Kasumi-1 (cell line): ENCODE data around the gene PDSS2.
A peak's percentile ranks its signal among the peaks of the same experiment; 100 is the strongest.
"Not testable (repeated sequence)": the region's sequence is repeated elsewhere in the genome, so short reads cannot be mapped to it uniquely, and the experiment has no call there.

Experiments used
- DNase-seq, 2 experiments: peaks; one replicate each; lab custom pipeline; 2025; lab: John Stamatoyannopoulos, UW

The PDSS2 gene

GRCh38 chr6:107459283-107460082 is at the start of gene PDSS2:
TSS of gene PDSS2 (minus strand) at chr6:107459564. CDS start at chr6:107459285, 279 bp downstream.
- peak; percentile 97 for DNase-seq

DNA sequence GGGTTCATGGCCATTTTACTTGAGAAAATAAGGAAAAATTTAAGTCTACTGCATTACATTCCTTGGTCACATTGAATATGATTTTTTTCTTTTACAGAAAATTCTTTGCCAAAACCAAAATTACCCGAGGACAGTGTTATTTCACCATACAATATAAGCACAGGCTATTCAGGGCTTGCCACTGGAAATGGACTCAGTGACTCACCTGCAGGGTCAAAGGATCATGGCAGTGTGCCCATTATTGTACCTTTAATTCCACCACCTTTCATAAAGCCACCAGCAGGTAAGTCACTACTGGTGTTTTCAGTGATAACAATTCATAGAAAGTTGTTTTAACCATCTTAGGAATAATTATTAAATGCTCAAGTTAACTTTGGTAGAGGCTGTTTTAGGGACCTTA is 46.8 kb upstream of the PDSS2 start:
- no peak for DNase-seq

- no peak for DNase-seq
Observed at GRCh38 chr6:107504270-107505026, 45.1 kb upstream of the PDSS2 start.

- no peak for DNase-seq
Observed at GRCh38 chr6:107496892-107497684, 37.7 kb upstream of the PDSS2 start.

DNA sequence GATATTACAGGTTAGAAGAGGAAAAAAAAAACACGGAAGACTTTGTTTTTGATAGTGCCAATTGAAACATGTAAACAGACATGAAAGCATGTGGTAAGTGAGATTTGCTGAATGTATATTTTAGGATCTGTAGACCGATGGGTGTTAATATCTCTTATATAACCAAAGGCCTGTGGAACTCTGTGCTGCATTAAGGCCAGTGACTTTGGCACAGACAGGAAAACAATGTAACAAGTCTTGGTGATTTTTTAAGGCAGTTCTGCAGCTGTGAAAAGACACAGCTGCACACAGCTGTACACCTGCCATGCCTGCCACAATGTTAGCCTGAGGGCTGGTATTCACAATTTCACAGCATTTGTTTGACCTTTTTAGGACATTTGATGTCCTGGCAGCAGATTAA is 36.6 kb upstream of the PDSS2 start:
- DNase-seq: no peak

DNA sequence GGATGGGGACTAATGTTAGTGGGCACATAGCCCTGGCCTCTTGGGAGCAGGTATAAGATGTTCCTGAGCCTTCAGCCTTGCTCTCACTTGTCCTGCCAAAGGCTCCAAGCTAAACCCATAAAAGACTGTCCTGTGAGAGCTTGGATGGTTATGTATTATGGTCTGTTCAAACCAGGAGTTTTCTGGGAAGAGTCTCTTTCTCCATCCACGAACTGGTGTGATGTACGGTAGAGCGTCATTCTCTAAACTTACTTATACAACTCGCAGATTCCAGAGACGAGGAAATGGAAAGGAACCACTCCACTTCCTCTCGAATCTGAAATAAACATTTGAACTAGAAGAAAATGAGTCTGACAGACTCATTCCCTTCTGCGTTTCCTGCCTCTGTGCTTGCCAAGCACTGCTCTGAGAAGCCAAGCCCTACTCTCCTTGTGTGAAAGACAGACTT is 35.9 kb upstream of the PDSS2 start:
- DNase-seq: no peak

DNA sequence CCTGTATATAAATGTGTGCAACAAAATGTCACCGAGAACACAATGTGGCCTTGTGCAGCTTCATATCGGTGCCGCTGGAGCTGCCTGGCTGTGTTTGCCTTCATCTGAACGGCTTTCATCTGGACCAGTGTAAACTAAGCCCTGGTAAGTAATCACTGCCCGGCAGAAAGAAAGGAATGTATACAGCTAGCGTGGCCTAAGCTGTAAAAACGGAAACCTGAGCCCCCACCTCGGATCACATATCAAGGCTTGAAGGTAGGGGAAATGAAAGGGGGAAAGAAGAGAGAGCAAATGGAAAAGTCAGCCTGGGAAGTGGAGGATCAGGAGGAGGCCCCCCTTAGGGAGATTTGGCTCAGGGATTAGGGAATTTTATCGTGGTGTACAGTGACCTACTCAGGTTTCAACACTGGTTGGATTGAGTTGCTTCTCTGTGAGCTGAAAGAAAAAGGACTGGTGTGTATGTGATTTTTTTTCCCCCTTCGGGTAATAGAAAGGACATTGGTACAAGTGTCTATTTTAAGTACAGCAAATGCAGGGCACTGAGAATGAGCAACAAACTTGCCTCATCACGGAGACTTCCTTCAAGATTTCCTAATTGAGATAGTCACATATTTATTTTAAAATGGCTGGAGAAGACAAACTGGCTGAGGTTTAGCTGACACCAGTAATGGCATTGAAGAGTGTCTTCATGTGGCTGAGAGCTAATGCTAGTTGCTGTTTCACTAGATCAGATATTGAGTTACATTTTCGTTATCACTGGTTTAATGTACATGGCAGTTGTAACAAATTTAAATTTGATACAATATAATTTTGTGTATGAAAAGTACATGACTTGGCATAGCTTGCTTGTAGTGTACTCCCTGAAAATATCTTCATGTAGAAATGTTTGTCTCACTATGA is 34.0 kb upstream of the PDSS2 start:
- DNase-seq: no peak

DNA sequence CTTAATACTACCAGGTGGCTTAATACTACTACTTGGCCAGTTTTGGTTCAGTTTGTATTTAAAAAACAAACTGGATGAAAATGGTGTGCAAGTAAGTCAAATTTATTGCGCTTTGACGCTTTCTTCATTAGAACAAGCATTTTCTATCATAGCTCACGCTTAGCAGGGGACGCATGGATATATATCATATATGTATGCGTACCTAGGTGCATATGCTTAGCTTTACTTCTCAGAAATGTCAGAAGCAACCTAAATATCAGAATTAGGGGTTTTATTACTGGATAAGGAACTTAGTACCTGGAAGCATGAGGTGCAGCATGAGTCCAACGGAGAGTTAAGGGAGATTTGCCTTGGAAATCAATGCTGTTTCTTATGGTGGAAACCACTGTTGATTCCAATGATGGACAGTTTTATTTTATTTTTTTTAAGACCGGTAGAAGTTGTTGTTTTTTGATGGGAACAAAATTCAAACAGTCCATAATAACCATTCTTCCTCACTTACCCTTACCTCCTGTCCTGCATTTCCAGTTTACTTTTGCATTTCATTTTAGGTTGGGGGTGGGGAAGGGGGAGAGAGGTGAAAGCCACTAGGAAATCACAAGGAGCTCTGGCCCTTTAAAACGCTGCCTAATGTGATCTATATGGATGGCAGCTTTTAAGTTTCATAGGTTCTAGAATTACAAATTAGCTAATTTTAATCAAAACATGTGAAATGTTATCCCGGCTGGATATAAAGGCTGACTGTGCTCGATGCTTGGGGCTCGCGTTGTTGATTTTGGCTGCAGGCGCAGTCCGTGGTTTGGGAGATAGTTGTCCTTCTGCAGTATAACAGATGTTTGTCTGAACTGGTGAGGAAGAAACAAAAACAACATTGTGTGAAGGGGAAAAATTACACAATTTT is 32.6 kb upstream of the PDSS2 start:
- DNase-seq: no peak

DNA sequence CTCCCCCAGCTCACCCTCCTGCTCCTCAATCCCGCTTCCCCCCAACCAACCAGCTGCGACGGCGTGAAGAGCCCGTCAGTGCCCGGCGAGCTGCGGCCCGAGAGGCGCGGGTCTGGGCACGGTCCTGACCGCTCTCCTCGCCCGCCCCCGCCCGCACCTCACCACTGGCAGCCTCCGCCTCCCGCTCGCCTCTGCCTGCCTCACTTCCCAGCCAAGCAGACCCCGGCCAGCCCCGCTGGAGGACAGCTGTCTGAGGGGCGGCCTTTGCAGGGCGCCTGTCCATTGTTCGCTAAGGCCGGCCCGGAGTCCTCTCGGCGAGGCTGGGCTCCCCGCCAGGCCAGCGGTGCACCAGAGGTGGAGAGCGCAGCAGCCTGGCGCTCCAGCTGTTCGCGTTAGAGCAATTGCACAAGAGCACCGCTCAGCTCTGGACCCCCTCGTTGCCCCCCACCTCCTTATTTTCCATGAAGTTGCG is 31.8 kb upstream of the PDSS2 start:
- no peak for DNase-seq

DNA sequence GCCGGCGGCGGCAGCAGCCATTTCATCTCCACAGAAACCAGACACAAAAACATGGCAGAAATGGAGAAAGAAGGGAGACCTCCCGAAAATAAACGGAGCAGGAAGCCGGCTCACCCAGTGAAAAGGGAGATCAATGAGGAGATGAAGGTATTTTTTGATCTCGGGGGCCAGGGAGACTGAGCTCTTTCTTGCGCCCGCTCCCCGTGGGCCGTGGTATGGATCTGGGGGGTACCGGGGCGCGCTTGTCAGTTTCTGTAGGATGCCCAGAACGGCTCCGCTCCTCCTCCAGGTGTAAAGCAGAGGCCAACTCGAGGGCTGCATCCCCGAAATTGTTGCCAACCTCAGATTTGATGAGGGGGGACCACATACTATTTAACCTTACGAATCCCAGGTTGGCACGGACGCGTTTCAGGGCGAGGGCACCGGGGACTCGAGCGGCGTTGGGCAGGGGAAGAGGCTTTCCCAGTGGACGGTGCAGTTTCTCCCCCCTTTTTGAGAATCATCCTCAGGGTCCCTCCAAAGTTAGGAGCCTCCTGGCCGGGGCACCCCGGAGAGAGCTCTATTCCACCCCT is 31.3 kb upstream of the PDSS2 start:
- no peak for DNase-seq

DNA sequence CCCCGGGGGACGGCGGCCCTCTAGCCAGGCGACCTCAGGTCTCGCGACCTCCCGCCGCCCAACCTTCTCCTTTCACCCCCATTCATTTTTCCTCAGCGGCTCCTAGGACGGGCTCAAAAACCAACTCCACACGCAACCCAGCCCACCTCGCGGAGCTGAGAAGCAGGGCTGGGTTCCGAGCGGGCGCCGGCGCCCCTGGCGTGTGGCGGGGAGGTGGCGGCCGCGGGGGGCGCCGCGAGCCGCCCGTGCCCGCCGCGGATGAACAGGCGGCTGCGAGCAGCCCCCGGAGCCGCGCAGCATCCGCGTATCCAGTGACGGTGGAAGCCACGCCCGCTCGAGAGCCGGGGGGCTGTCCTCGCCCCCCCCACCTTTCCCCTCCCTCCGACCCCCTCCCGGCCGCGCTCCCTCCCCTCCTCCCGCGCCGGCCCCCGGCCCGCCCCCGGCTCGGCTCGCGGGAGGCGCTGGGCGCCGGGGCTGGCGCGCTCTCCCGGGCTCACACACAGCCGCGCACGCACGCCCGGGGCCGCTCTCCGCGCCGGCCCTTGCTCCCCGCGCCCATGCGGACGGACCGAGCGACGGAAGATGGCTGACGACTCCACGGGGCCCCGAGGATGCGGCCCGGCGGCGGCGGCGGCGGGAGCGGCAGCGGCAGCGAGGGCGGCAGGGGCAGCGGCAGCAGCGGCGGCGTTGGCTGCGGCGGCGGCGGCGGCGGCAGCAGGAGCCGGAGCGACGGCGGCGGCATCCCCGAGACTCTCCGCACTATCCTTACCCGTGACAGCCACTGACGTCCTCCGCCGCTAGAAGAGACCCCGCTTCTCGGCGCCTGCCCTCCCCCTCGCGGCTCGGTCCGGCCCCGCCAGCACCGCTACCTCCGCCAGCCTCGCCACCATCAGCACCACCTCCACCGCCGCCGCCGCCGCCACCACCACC is 30.5 kb upstream of the PDSS2 start, which contains the start of gene SOBP:
TSS of gene SOBP (plus strand) at position 482 of the 930 bp plus-strand sequence. CDS start 500 bp downstream, outside the sequence.
- peak in 1 of 2 experiments; percentile 20 for DNase-seq

- DNase-seq: no peak
Observed at GRCh38 chr6:107488875-107489635, 29.7 kb upstream of the PDSS2 start.

GRCh38 chr6:107488174-107488874 is 29.0 kb upstream of the PDSS2 start:
- DNase-seq: no peak

- no peak for DNase-seq
Observed at GRCh38 chr6:107485157-107485556, 25.8 kb upstream of the PDSS2 start.

DNA sequence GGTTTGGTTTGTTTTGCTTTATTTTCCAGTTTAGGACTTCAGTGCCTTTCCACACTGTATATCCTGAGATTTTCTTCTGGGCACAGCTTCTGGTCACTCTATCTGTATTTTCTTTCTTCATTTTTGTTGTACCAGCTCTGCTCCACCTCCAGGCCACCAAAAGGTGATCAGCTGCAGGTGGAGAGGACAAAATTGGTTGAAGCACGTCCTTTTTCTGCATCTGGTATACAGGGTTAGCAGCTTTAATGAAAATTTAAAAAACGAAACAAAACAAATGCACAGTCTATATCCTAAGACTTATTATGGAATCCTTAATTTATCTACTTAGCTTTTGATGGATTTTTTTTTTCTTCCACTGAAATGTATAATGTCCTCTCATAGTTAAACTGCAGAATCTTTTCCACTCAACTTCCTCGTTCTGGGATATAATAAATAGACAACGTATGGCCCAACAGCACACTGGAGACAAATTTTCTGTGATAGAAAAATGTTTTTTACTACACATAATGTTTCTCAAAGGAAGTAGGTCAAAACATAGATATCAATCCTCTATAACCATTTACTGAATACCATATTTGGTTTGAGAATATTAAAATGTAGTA is 19.8 kb upstream of the PDSS2 start:
- no peak for DNase-seq

GRCh38 chr6:107475826-107476225 is 16.5 kb upstream of the PDSS2 start:
- not testable (repeated sequence) for DNase-seq

GRCh38 chr6:107475360-107475759 is 16.0 kb upstream of the PDSS2 start:
- DNase-seq: not testable (repeated sequence)
